Liver (tissue), 9 donors: ENCODE measurements around the gene TMEM273. TPM values are rescaled to one million over a fixed set of nuclear protein-coding genes. Genes with fewer than 3 reads are reported as not detected.

Experiments used
- DNase-seq: peaks from one replicate; pipeline ENCODE4 v3.0.0-alpha.2; 2017; ENCODE audit warnings: low spot score
- H3K27ac ChIP-seq, 2 donors: one replicate each; pipeline ENCODE4 v1.7.0; 2013; ENCODE audit warnings: inconsistent platforms in 2 of 2, low read length in 2 of 2, control low read depth in 1 of 2, low read depth in 1 of 2, mild to moderate bottlenecking in 1 of 2
- H3K27me3 ChIP-seq, 4 donors: one replicate each; pipeline versions ENCODE4 v1.6.1 to v1.7.0; 2013; ENCODE audit warnings: low read length in 3 of 4, inconsistent platforms in 1 of 4, mild to moderate bottlenecking in 1 of 4, moderate library complexity in 1 of 4; ENCODE audit not compliant: control insufficient read depth in 4 of 4, insufficient read depth in 4 of 4
- H3K36me3 ChIP-seq, 4 donors: one replicate each; pipeline versions ENCODE4 v1.6.1 to v1.7.0; 2013; ENCODE audit warnings: low read length in 3 of 4, mild to moderate bottlenecking in 3 of 4, low read depth in 1 of 4, moderate library complexity in 1 of 4; ENCODE audit not compliant: control insufficient read depth in 4 of 4, insufficient read depth in 3 of 4
- H3K4me1 ChIP-seq, 4 donors: one replicate each; pipeline versions ENCODE4 v1.6.1 to v1.7.0; 2013; ENCODE audit warnings: low read length in 3 of 4, mild to moderate bottlenecking in 3 of 4, moderate library complexity in 1 of 4; ENCODE audit not compliant: control insufficient read depth in 4 of 4, insufficient read depth in 4 of 4
- H3K4me3 ChIP-seq, 3 donors: one replicate each; pipeline versions ENCODE4 v1.6.1 to v1.7.0; 2013; ENCODE audit warnings: low read length in 3 of 3, control low read depth in 1 of 3, low read depth in 1 of 3, mild to moderate bottlenecking in 1 of 3
- H3K9ac ChIP-seq, 2 donors: one replicate each; pipeline ENCODE4 v1.7.0; 2013; ENCODE audit warnings: low read length in 2 of 2, mild to moderate bottlenecking in 2 of 2, moderate library complexity in 2 of 2, control low read depth in 1 of 2, low read depth in 1 of 2
- H3K9me3 ChIP-seq, 4 donors: one replicate each; pipeline versions ENCODE4 v1.6.1 to v1.7.0; 2013; ENCODE audit warnings: low read length in 3 of 4; ENCODE audit not compliant: control insufficient read depth in 4 of 4
- ATF3 ChIP-seq: IDR thresholded peaks from 2 replicates; pipeline ENCODE4 v1.6.1; 2016; ENCODE audit warnings: antibody characterized with exemption
- CTCF ChIP-seq: fragments of 150-350 bp; IDR thresholded peaks from 2 replicates; pipeline ENCODE4 v1.5.1; 2017; ENCODE audit warnings: improper control_type of control experiment, low read depth, low read length; ENCODE audit not compliant: missing input control
- EGR1 ChIP-seq, 2 donors: IDR thresholded peaks; 2 replicates each; pipeline ENCODE4 v1.6.1; 2016 to 2018; ENCODE audit warnings: antibody characterized with exemption in 2 of 2, low read depth in 2 of 2
- FOXA1 ChIP-seq: IDR thresholded peaks from 2 replicates; pipeline ENCODE4 v1.6.1; 2016; ENCODE audit warnings: antibody characterized with exemption
- FOXA2 ChIP-seq: IDR thresholded peaks from 2 replicates; pipeline ENCODE4 v1.6.1; 2016; ENCODE audit warnings: antibody characterized with exemption
- GABPA ChIP-seq, 2 donors: IDR thresholded peaks in 1 of 2; conservative IDR thresholded peaks in 1 of 2; 2 replicates each; pipeline ENCODE4 v1.6.1; 2016; ENCODE audit warnings: antibody characterized with exemption in 2 of 2, mild to moderate bottlenecking in 1 of 2, moderate library complexity in 1 of 2
- HNF4A ChIP-seq, 2 donors: conservative IDR thresholded peaks; 2 replicates each; pipeline ENCODE4 v1.6.1; 2016; ENCODE audit warnings: antibody characterized with exemption in 2 of 2, mild to moderate bottlenecking in 2 of 2
- HNF4G ChIP-seq: IDR thresholded peaks from 2 replicates; pipeline ENCODE4 v1.6.1; 2016; ENCODE audit warnings: antibody characterized with exemption
- JUND ChIP-seq, 2 donors: IDR thresholded peaks; 2 replicates each; pipeline ENCODE4 v1.6.1; 2016; ENCODE audit warnings: antibody characterized with exemption in 2 of 2
- NR2F2 ChIP-seq: IDR thresholded peaks from 2 replicates; pipeline ENCODE4 v1.6.1; 2016; ENCODE audit warnings: antibody characterized with exemption
- RAD21 ChIP-seq, 2 donors: IDR thresholded peaks; 2 replicates each; pipeline ENCODE4 v1.6.1; 2016; ENCODE audit warnings: antibody characterized with exemption in 2 of 2, mild to moderate bottlenecking in 2 of 2
- REST ChIP-seq: IDR thresholded peaks from 2 replicates; pipeline ENCODE4 v1.6.1; 2016; ENCODE audit warnings: antibody characterized with exemption, mild to moderate bottlenecking
- SP1 ChIP-seq: IDR thresholded peaks from 2 replicates; pipeline ENCODE4 v1.6.1; 2018; ENCODE audit warnings: antibody characterized with exemption, mild to moderate bottlenecking
- TAF1 ChIP-seq: conservative IDR thresholded peaks from 2 replicates; pipeline ENCODE4 v1.6.1; 2016; ENCODE audit warnings: antibody characterized with exemption, mild to moderate bottlenecking
- YY1 ChIP-seq: IDR thresholded peaks from 2 replicates; pipeline ENCODE4 v1.6.1; 2016; ENCODE audit warnings: antibody characterized with exemption, mild to moderate bottlenecking
- ZBTB33 ChIP-seq: IDR thresholded peaks from 2 replicates; pipeline ENCODE4 v1.6.1; 2016; ENCODE audit warnings: antibody characterized with exemption
- whole genome bisulfite sequencing: extraction: QIAGEN DNeasy Blood & Tissue Kit; methylation state at CpG from one replicate; pipeline ENCODE4 v1.1.7; 2013; 5-methylcytosine and 5-hydroxymethylcytosine counted together
- polyA plus RNA-seq, 2 donors: library from polyadenylated mRNA; stranded (reverse) in 1 of 2; unstranded in 1 of 2; fragments of 200-250 nt in 1 of 2; fragments of >200 nt in 1 of 2; fragmentation: Nextera tagmentation in 1 of 2; extraction: Ambion mirVana in 1 of 2; gene quantifications; one replicate each; pipeline versions ENCODE4 v1.2.1 to v1.2.3, GENCODE V29; 2013 to 2015
- total RNA-seq, 2 donors: library from RNA; depleted of rRNA; stranded (reverse); fragments of >200 nt; gene quantifications; one replicate each; pipeline ENCODE4 v1.2.3, GENCODE V29; 2014
- donor health status: healthy.
- donor health status: healthy.
- donor health status: healthy.
- donor health status: healthy.
- donor health status: healthy.

TMEM273 gene
- total and polyA plus RNA-seq, 4 donors = 2.5 to 9.5 (median 4.5) TPM

- H3K9me3 ChIP-seq = peaks cover 0 to 2% (median 0%) of the 10 kb centered on the region in 4 donors
- H3K9ac ChIP-seq = no peak overlapping the region
- no peak for DNase-seq
- WGBS = 50% methylated on average over 2 of the region's 2 CpGs
- H3K4me3 ChIP-seq = no peak overlapping the region
- TF ChIP-seq FOXA2 (no peak), EGR1 (IDR thresholded peaks at IDR 0.05; ENCODE audit: low read depth in 2 of 2) (no peak), ATF3 (no peak), FOXA1 (no peak), HNF4A (conservative IDR thresholded peaks at IDR 0.05) (no peak), TAF1 (no peak), JUND (IDR thresholded peaks at IDR 0.05) (no peak), CTCF (no peak), RAD21 (IDR thresholded peaks at IDR 0.05) (no peak), ZBTB33 (no peak), REST (no peak), SP1 (no peak), NR2F2 (no peak), YY1 (no peak), GABPA (IDR thresholded peaks at IDR 0.05 in 1 of 2, conservative IDR thresholded peaks at IDR 0.05 in 1 of 2) (no peak), HNF4G (no peak)
- no peaks in the 10 kb centered on the region for H3K4me1 ChIP-seq
- no peaks in the 10 kb centered on the region for H3K36me3 ChIP-seq
- no peak overlapping the region for H3K27ac ChIP-seq
- no peaks in the 10 kb centered on the region for H3K27me3 ChIP-seq
Observed at GRCh38 chr10:49151025-49151445, 37.2 kb downstream of the TMEM273 start.

- no peak overlapping the region for H3K27ac ChIP-seq
- DNase-seq = no peak
- no peaks in the 10 kb centered on the region for H3K36me3 ChIP-seq
- 82% methylated on average over 5 of the region's 5 CpGs for WGBS
- H3K9ac ChIP-seq = no peak overlapping the region
- H3K9me3 ChIP-seq = peaks cover 0 to 2% (median 0%) of the 10 kb centered on the region in 4 donors
- H3K4me1 ChIP-seq = no peaks in the 10 kb centered on the region
- no peak overlapping the region for H3K4me3 ChIP-seq
- no peaks in the 10 kb centered on the region for H3K27me3 ChIP-seq
- TF ChIP-seq ZBTB33 (no peak), HNF4A (conservative IDR thresholded peaks at IDR 0.05) (no peak), TAF1 (no peak), HNF4G (no peak), RAD21 (IDR thresholded peaks at IDR 0.05) (no peak), GABPA (IDR thresholded peaks at IDR 0.05 in 1 of 2, conservative IDR thresholded peaks at IDR 0.05 in 1 of 2) (no peak), FOXA1 (no peak), REST (no peak), CTCF (no peak)
Observed at GRCh38 chr10:49150426-49150825, 37.8 kb downstream of the TMEM273 start.
